Suprapubic skin (tissue), 4 donors: Measurements from ENCODE around the gene TOM1.

ENCODE experiments used
- CTCF ChIP-seq, 2 donors: fragments of 200-600 bp in 1 of 2; fragments of 450-650 bp in 1 of 2; sonication (generic) in 1 of 2; IDR thresholded peaks; one replicate each; pipeline ENCODE4 v1.5.1; 2016 to 2019; ENCODE audit warnings: antibody characterized with exemption in 2 of 2, mild to moderate bottlenecking in 1 of 2, moderate library complexity in 1 of 2
- EP300 ChIP-seq: sonication (generic); formaldehyde crosslinking; IDR thresholded peaks from one replicate; pipeline ENCODE4 v1.6.1; 2017; ENCODE audit warnings: antibody characterized with exemption
- POLR2A ChIP-seq, 2 donors: fragments of 450-650 bp; IDR thresholded peaks; one replicate each; pipeline ENCODE4 v1.6.1; 2017; ENCODE audit warnings: antibody characterized with exemption in 2 of 2, mild to moderate bottlenecking in 2 of 2, moderate library complexity in 2 of 2
- POLR2AphosphoS5 ChIP-seq, 3 donors: sonication (generic); formaldehyde crosslinking; IDR thresholded peaks; one replicate each; pipeline ENCODE4 v1.6.1; 2017; ENCODE audit warnings: antibody characterized with exemption in 3 of 3

DNA sequence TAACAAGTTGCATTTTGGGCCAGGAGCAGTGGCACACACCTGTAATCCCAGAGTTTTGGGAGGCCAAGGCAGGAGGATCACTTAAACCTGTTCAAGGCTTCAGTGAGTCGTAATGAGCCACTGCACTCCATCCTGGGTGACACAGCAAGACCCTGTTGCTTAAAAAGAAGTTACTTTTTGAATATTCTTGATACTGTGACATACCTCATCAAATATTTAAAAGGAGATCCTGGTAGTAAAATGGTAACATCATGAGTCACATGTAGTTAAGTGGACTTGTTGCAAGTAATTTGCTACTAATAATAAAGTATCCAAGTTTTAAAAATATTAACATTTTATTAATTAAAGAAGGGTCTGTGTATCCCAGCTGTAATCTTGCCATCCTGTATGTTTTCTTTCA is 24.1 kb upstream of the TOM1 start:
- TF ChIP-seq CTCF (IDR thresholded peaks at IDR 0.05): no peak
- no peak for TF ChIP-seq EP300
- no peak for TF ChIP-seq POLR2AphosphoS5 (IDR thresholded peaks at IDR 0.05)
- TF ChIP-seq POLR2A (IDR thresholded peaks at IDR 0.05): no peak
